Measurements from ENCODE around the gene NSL1. TPM values are rescaled to one million over a fixed set of nuclear protein-coding genes. Genes with fewer than 3 reads are reported as not detected.
A peak's percentile ranks its signal among the peaks of the same experiment; 100 is the strongest.

NSL1 gene
- total and polyA plus RNA-seq, 4 donors, result 9.2 to 48.8 (median 27.0) TPM

DNA sequence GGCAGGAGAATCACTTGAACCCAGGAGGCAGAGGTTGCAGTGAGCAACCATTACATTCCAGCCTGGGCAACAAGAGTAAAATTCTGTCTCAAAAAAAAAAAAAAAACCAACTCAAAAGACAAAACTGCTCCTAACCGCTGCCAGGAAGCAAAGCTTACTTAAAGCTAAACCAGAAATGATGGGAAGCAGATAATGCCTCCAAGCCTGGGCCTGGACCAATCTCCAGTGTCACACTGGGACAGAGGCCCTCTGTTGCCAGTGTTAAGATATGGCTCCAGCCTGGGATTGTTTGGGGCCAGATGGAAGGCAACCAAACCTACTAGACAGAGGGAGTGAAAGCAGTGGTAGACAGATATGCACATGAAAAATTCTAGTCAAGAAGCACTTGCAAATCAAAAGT, 36.9 kb downstream of the NSL1 start:
- no peaks in the 10 kb centered on the region for H3K27me3 ChIP-seq (ENCODE audit: control insufficient read depth in 3 of 3, insufficient read depth in 3 of 3, low read length in 2 of 3)
- WGBS, 2 donors, result 19 to 38% methylated on average over 1 of the region's 1 CpG
- H3K36me3 ChIP-seq (ENCODE audit: control insufficient read depth in 4 of 4, insufficient read depth in 4 of 4, low read length in 4 of 4), result no peaks in the 10 kb centered on the region
- DNase-seq, result peak; percentile 14 to 46 (median 41)
- ATAC-seq (ENCODE audit: insufficient read depth, low FRiP score), result no peak
- no peak overlapping the region for H3K9ac ChIP-seq (ENCODE audit: insufficient read depth in 1 of 2, low read length in 2 of 2)
- no peaks in the 10 kb centered on the region for H3K9me3 ChIP-seq (ENCODE audit: control insufficient read depth in 4 of 4, insufficient read depth in 3 of 4, low read length in 3 of 4)
- no peak overlapping the region for H3K4me3 ChIP-seq
- TF ChIP-seq, protein P1, sequence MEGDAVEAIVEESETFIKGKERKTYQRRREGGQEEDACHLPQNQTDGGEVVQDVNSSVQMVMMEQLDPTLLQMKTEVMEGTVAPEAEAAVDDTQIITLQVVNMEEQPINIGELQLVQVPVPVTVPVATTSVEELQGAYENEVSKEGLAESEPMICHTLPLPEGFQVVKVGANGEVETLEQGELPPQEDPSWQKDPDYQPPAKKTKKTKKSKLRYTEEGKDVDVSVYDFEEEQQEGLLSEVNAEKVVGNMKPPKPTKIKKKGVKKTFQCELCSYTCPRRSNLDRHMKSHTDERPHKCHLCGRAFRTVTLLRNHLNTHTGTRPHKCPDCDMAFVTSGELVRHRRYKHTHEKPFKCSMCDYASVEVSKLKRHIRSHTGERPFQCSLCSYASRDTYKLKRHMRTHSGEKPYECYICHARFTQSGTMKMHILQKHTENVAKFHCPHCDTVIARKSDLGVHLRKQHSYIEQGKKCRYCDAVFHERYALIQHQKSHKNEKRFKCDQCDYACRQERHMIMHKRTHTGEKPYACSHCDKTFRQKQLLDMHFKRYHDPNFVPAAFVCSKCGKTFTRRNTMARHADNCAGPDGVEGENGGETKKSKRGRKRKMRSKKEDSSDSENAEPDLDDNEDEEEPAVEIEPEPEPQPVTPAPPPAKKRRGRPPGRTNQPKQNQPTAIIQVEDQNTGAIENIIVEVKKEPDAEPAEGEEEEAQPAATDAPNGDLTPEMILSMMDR (IDR thresholded peaks at IDR 0.05; ENCODE audit: control extremely low read depth, extremely low read depth), result no peak
- H3K27ac ChIP-seq (ENCODE audit: low read depth in 1 of 2, low read length in 1 of 2), result peak overlapping the region in 1 of 2 donors; percentile 32
- peaks cover 0 to 21% (median 5%) of the 10 kb centered on the region in 5 donors for H3K4me1 ChIP-seq (ENCODE audit: control insufficient read depth in 5 of 5, insufficient read depth in 5 of 5, low read length in 5 of 5)

DNA sequence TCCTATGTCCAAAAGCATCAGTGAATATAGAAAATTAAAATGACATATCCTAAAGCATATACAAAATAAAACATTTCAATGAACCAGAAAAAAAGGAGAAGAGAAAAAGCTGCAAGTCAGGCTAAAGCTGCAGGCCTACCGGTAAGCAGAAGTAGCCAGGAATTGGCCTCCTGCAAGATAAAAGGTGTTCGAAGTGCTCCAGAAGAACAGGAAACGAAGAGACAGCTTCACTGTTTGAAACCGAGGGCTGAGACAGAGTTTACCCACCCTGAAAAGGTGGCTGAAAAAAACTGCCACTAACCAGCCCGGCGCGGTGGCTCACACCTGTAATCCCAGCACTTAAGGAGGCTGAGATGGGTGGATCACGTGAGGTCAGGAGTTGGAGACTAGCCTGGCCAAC, 37.4 kb downstream of the NSL1 start:
- TF ChIP-seq, protein P1 (IDR thresholded peaks at IDR 0.05; ENCODE audit: control extremely low read depth, extremely low read depth), result no peak
- Histone ChIP-seq H3K36me3 (ENCODE audit: control insufficient read depth in 4 of 4, insufficient read depth in 4 of 4, low read length in 4 of 4) (no peaks in the 10 kb centered on the region), H3K27me3 (ENCODE audit: control insufficient read depth in 3 of 3, insufficient read depth in 3 of 3, low read length in 2 of 3) (no peaks in the 10 kb centered on the region), H3K4me1 (ENCODE audit: control insufficient read depth in 5 of 5, insufficient read depth in 5 of 5, low read length in 5 of 5) (peaks cover 0 to 25% (median 5%) of the 10 kb centered on the region in 5 donors), H3K4me3 (no peak overlapping the region), H3K9me3 (ENCODE audit: control insufficient read depth in 4 of 4, insufficient read depth in 3 of 4, low read length in 3 of 4) (no peaks in the 10 kb centered on the region), H3K9ac (ENCODE audit: insufficient read depth in 1 of 2, low read length in 2 of 2) (no peak overlapping the region), H3K27ac (ENCODE audit: low read depth in 1 of 2, low read length in 1 of 2) (no peak overlapping the region)
- ATAC-seq (ENCODE audit: insufficient read depth, low FRiP score), result no peak
- no peak for DNase-seq
- WGBS, 2 donors, result 29 to 60% methylated on average over 8 of the region's 8 CpGs

DNA sequence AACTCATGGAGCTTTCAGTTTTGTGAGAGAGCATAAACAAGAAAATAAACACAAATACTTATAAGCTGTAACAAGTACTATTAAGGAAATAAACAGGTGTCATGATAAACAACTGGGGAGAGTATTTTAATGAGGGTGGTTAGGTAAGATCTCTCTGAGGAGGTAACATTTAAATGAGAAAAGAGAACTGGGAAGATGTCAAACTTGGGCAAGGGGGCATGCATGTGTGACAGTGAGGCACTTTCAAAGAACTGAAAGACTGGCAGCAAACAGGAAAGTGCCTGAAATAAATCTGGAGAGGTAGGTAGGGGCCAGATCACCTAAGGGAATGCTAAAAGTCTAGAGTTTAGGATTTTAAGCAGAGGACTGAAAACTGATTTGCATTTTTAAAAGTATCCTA, 37.8 kb downstream of the NSL1 start:
- TF ChIP-seq, protein P1 (IDR thresholded peaks at IDR 0.05; ENCODE audit: control extremely low read depth, extremely low read depth), result no peak
- Histone ChIP-seq H3K9me3 (ENCODE audit: control insufficient read depth in 4 of 4, insufficient read depth in 3 of 4, low read length in 3 of 4) (no peaks in the 10 kb centered on the region), H3K9ac (ENCODE audit: insufficient read depth in 1 of 2, low read length in 2 of 2) (no peak overlapping the region), H3K4me3 (no peak overlapping the region), H3K27ac (ENCODE audit: low read depth in 1 of 2, low read length in 1 of 2) (no peak overlapping the region), H3K4me1 (ENCODE audit: control insufficient read depth in 5 of 5, insufficient read depth in 5 of 5, low read length in 5 of 5) (peaks cover 0 to 25% (median 5%) of the 10 kb centered on the region in 5 donors), H3K36me3 (ENCODE audit: control insufficient read depth in 4 of 4, insufficient read depth in 4 of 4, low read length in 4 of 4) (no peaks in the 10 kb centered on the region), H3K27me3 (ENCODE audit: control insufficient read depth in 3 of 3, insufficient read depth in 3 of 3, low read length in 2 of 3) (no peaks in the 10 kb centered on the region)
- DNase-seq, result no peak
- no peak for ATAC-seq (ENCODE audit: insufficient read depth, low FRiP score)

DNA sequence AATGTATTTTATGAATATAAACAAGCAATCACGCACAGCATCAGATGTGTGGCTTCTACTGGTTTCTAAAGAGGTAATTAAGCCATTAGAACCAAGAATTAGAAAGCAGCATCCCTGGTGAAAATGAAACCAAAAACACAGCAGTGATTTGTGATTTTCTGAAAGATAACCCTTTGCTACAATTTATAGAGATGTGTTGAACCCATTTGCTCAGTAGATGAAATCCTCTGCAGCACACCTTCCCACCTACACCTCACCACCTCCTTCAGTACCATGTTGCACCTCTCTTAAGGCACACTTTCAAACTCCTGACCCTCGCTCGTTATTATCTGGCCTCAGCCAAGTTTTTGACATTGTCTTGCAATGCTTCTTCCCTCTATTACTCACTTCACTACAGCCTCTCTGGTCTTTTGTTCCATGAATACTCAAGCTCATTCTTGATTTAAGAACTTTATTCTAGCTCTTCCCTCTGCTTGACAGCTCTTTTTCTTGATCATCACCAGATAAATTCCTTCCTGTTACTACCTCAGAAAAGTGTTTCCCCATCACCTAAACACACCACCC, 38.6 kb downstream of the NSL1 start:
- Histone ChIP-seq H3K9ac (ENCODE audit: insufficient read depth in 1 of 2, low read length in 2 of 2) (peak overlapping the region in 1 of 2 donors; percentile 35), H3K9me3 (ENCODE audit: control insufficient read depth in 4 of 4, insufficient read depth in 3 of 4, low read length in 3 of 4) (no peaks in the 10 kb centered on the region), H3K4me3 (no peak overlapping the region), H3K36me3 (ENCODE audit: control insufficient read depth in 4 of 4, insufficient read depth in 4 of 4, low read length in 4 of 4) (no peaks in the 10 kb centered on the region), H3K27me3 (ENCODE audit: control insufficient read depth in 3 of 3, insufficient read depth in 3 of 3, low read length in 2 of 3) (no peaks in the 10 kb centered on the region), H3K4me1 (ENCODE audit: control insufficient read depth in 5 of 5, insufficient read depth in 5 of 5, low read length in 5 of 5) (peaks cover 0 to 25% (median 5%) of the 10 kb centered on the region in 5 donors), H3K27ac (ENCODE audit: low read depth in 1 of 2, low read length in 1 of 2) (peak overlapping the region in 1 of 2 donors; percentile 79)
- WGBS, 2 donors, result 34 to 40% methylated on average over 3 of the region's 3 CpGs
- DNase-seq (no peak), ATAC-seq (ENCODE audit: insufficient read depth, low FRiP score) (no peak)
- TF ChIP-seq, protein P1 (IDR thresholded peaks at IDR 0.05; ENCODE audit: control extremely low read depth, extremely low read depth), result no peak
